ENCODE results near the gene PHLPP1. TPM values are rescaled to one million over a fixed set of nuclear protein-coding genes. Genes with fewer than 3 reads are reported as not detected.

The PHLPP1 gene
- total RNA-seq, 1 donor from 2014 or later = 18.0 TPM

DNA sequence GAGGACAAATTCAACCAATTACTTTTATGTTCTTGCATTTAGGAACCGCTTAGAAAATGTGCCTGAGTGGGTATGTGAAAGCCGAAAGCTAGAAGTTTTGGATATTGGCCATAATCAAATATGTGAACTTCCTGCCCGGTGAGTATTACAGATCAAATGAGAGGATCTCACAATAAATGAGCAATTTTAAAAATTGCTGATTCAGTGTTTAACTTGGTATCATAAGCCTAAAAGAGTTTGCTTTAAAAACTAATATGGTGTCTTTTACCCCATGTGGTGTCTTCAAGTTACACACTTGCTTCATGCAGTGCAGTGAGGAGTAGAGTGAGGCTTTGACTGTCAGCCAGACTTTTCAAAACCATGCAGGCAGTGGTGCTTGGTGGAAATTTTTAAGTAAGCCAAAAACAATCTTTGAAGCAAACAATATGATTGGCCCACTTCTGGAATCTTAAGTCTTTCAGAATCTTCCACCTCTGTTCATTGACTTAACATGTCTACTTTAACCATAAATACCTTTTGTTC is 199.6 kb downstream of the PHLPP1 start:
- no peak for DNase-seq (ENCODE audit: low spot score, unreplicated experiment)
- H3K27ac Mint-ChIP-seq = no peak overlapping the region
- H3K9me3 Mint-ChIP-seq (ENCODE audit: low read depth) = no peaks in the 10 kb centered on the region
- peaks cover 2% of the 10 kb centered on the region for H3K4me1 Mint-ChIP-seq (ENCODE audit: low read depth)
- no peak for TF ChIP-seq CTCF (IDR thresholded peaks at IDR 0.05; ENCODE audit: unreplicated experiment)
- H3K4me3 Mint-ChIP-seq (ENCODE audit: low read depth) = no peak overlapping the region
- H3K36me3 Mint-ChIP-seq (ENCODE audit: insufficient read depth) = peaks cover 2% of the 10 kb centered on the region
- H3K27me3 Mint-ChIP-seq = no peaks in the 10 kb centered on the region

DNA sequence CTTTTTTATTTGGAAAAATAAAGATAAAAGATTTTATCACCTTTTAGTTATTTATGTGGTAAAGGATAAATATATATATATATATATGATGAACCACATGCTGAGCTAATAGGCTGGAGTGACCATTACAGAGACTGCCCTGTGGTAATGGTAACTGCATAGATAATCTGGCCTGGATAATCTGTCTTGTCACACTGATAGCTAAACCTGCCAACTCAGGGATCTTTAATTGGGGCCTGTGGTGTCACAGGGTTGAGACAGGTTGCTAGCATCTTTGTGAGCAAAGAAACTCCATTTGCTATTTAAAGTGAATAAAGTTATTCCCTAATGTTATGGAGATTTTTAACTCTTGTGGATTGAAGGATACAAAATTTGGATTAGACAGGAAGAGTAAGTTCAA is 203.0 kb downstream of the PHLPP1 start:
- no peak for DNase-seq (ENCODE audit: low spot score, unreplicated experiment)
- no peak for TF ChIP-seq CTCF (IDR thresholded peaks at IDR 0.05; ENCODE audit: unreplicated experiment)
- peaks cover 2% of the 10 kb centered on the region for H3K4me1 Mint-ChIP-seq (ENCODE audit: low read depth)
- H3K27ac Mint-ChIP-seq = no peak overlapping the region
- H3K9me3 Mint-ChIP-seq (ENCODE audit: low read depth) = no peaks in the 10 kb centered on the region
- no peaks in the 10 kb centered on the region for H3K27me3 Mint-ChIP-seq
- no peak overlapping the region for H3K4me3 Mint-ChIP-seq (ENCODE audit: low read depth)
- H3K36me3 Mint-ChIP-seq (ENCODE audit: insufficient read depth) = peaks cover 4% of the 10 kb centered on the region

DNA sequence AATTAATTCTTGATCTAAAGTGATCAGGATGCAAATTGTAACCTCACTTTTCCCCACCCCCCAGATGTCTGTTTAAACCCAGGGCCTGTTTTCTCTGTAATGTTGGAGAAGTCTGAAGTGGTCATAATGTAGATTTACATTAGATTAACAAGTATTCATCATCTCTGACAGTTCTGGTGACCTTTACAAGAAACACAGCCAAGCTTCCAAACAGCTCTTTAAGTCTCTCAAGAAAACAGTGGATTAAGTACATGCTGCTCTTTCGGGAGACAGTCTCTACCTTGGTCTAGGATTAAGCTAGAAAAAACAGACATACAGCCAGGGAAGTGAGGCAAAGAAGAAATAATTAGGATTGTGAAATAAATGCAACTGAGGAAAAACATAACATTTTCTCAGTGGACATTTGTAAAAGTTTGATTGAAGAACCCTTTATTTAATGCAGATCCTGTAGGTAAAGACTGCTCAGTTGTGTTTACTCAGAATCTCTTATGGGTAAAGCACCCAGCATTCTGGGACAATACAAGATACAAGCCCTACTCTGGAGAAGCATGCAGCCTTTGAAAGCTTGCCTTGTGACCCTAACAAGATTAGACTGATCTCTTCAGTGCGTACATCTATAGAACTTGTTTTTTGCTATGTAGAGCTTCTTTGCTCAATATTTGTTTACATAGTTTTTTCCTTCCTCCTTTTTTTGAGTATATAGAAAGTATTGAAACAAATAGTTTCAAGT is 203.9 kb downstream of the PHLPP1 start:
- TF ChIP-seq CTCF (IDR thresholded peaks at IDR 0.05; ENCODE audit: unreplicated experiment) = no peak
- peaks cover 5% of the 10 kb centered on the region for H3K36me3 Mint-ChIP-seq (ENCODE audit: insufficient read depth)
- H3K4me1 Mint-ChIP-seq (ENCODE audit: low read depth) = peaks cover 2% of the 10 kb centered on the region
- no peak overlapping the region for H3K4me3 Mint-ChIP-seq (ENCODE audit: low read depth)
- no peaks in the 10 kb centered on the region for H3K9me3 Mint-ChIP-seq (ENCODE audit: low read depth)
- no peaks in the 10 kb centered on the region for H3K27me3 Mint-ChIP-seq
- no peak overlapping the region for H3K27ac Mint-ChIP-seq
- no peak for DNase-seq (ENCODE audit: low spot score, unreplicated experiment)

- no peaks in the 10 kb centered on the region for H3K27me3 Mint-ChIP-seq
- H3K27ac Mint-ChIP-seq = no peak overlapping the region
- H3K4me1 Mint-ChIP-seq (ENCODE audit: low read depth) = no peaks in the 10 kb centered on the region
- H3K9me3 Mint-ChIP-seq (ENCODE audit: low read depth) = no peaks in the 10 kb centered on the region
- H3K36me3 Mint-ChIP-seq (ENCODE audit: insufficient read depth) = peaks cover 4% of the 10 kb centered on the region
- no peak for TF ChIP-seq CTCF (IDR thresholded peaks at IDR 0.05; ENCODE audit: unreplicated experiment)
- H3K4me3 Mint-ChIP-seq (ENCODE audit: low read depth) = no peak overlapping the region
- no peak for DNase-seq (ENCODE audit: low spot score, unreplicated experiment)
Measured at GRCh38 chr18:62925031-62925688, 209.8 kb downstream of the PHLPP1 start.

DNA sequence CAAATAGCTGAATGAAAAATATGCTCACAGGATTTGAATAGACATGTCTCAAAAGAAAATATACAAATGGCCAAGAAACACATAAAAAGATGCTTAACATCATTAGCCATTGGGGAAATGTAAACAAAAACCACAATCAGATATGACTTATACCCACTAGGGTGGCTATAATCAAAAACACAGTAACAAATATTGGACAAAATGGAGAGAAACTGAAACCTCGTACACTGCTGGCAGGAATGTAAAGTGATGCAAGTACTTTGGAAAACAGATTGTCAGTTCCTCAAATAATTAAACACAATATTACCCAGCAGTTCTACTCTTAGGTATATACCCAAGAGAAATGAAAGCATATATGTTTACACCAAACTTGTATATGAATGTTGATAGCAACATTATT is 213.0 kb downstream of the PHLPP1 start:
- H3K4me1 Mint-ChIP-seq (ENCODE audit: low read depth) = no peaks in the 10 kb centered on the region
- no peak overlapping the region for H3K27ac Mint-ChIP-seq
- H3K27me3 Mint-ChIP-seq = no peaks in the 10 kb centered on the region
- TF ChIP-seq CTCF (IDR thresholded peaks at IDR 0.05; ENCODE audit: unreplicated experiment) = no peak
- no peak overlapping the region for H3K4me3 Mint-ChIP-seq (ENCODE audit: low read depth)
- peaks cover 20% of the 10 kb centered on the region for H3K36me3 Mint-ChIP-seq (ENCODE audit: insufficient read depth)
- H3K9me3 Mint-ChIP-seq (ENCODE audit: low read depth) = peaks cover 18% of the 10 kb centered on the region
- DNase-seq (ENCODE audit: low spot score, unreplicated experiment) = no peak
